Activated naive CD4-positive, alpha-beta T cell treated with anti-CD3 and anti-CD28 coated beads, Interleukin-2, amount 50 U/mL, for 24 hours (primary cell): ENCODE data around the gene UTP18.
"Not testable (repeated sequence)": the region's sequence is repeated elsewhere in the genome, so short reads cannot be mapped to it uniquely, and the experiment has no call there.

Source experiments
- H3K27ac Mint-ChIP-seq: one replicate; pipeline ENCODE4 v1.8.0; 2021; ENCODE audit warnings: mild to moderate bottlenecking, mixed read lengths
- H3K27me3 Mint-ChIP-seq: one replicate; pipeline ENCODE4 v1.8.0; 2021; ENCODE audit warnings: mixed read lengths
- H3K36me3 Mint-ChIP-seq: one replicate; pipeline ENCODE4 v1.8.0; 2021; ENCODE audit warnings: mixed read lengths
- H3K4me1 Mint-ChIP-seq: one replicate; pipeline ENCODE4 v1.8.0; 2021; ENCODE audit warnings: mixed read lengths
- H3K4me3 Mint-ChIP-seq: one replicate; pipeline ENCODE4 v1.8.0; 2021; ENCODE audit warnings: mild to moderate bottlenecking, mixed read lengths
- H3K9me3 Mint-ChIP-seq: one replicate; pipeline ENCODE4 v1.8.0; 2021; ENCODE audit warnings: mixed read lengths

Gene UTP18

GRCh38 chr17:51279183-51279582, 18.8 kb downstream of the UTP18 start:
- Mint-ChIP-seq H3K27ac (peak overlapping the region; percentile 85), H3K4me3 (no peak overlapping the region), H3K9me3 (no peaks in the 10 kb centered on the region), H3K27me3 (no peaks in the 10 kb centered on the region), H3K36me3 (peaks cover 19% of the 10 kb centered on the region), H3K4me1 (peaks cover 13% of the 10 kb centered on the region)

GRCh38 chr17:51287412-51287811, 27.1 kb downstream of the UTP18 start:
- H3K36me3 Mint-ChIP-seq: peaks cover 20% of the 10 kb centered on the region
- no peaks in the 10 kb centered on the region for H3K9me3 Mint-ChIP-seq
- no peak overlapping the region for H3K4me3 Mint-ChIP-seq
- H3K4me1 Mint-ChIP-seq: peaks cover 17% of the 10 kb centered on the region
- no peaks in the 10 kb centered on the region for H3K27me3 Mint-ChIP-seq
- peak overlapping the region; percentile 53 for H3K27ac Mint-ChIP-seq

DNA sequence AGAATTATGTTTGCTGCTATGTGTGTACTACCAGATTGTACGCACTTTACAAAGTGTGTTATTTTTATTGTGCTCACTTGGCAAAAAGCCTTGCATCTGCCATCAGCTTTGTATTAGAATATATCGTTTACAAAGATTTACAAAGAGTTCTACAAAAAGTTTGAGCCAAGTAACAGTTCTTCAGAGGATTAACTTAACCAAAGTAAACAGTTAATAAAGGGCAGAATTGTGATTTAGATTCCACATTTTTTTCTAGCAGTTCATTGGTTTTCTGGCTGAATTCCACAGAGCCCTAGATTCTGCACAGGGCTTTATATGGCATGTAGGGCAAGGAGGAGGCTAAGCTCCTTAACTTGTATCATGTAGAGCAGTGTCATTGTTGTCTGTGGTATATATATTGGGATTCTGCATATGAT, 29.4 kb downstream of the UTP18 start:
- Mint-ChIP-seq H3K4me1 (peaks cover 14% of the 10 kb centered on the region), H3K27ac (no peak overlapping the region), H3K9me3 (no peaks in the 10 kb centered on the region), H3K4me3 (no peak overlapping the region), H3K27me3 (no peaks in the 10 kb centered on the region), H3K36me3 (peaks cover 29% of the 10 kb centered on the region)

DNA sequence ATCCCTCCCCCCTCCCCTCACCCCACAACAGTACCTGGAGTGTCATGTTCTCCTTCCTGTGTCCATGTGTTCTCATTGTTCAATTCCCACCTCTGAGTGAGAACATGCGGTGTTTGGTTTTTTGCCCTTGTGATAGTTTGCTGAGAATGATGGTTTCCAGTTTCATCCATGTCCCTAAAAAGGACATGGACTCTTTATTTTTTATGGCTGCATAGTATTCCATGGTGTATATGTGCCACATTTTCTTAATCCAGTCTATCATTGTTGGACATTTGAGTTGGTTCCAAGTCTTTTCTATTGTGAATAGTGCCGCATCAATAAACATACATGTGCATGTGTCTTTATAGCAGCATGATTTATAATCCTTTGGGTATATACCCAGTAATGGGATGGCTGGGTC, 34.0 kb downstream of the UTP18 start:
- not testable (repeated sequence) for H3K9me3 Mint-ChIP-seq

GRCh38 chr17:51298508-51299371, 38.4 kb downstream of the UTP18 start:
- Mint-ChIP-seq H3K27ac (no peak overlapping the region), H3K4me1 (peaks cover 5% of the 10 kb centered on the region), H3K9me3 (no peaks in the 10 kb centered on the region), H3K27me3 (no peaks in the 10 kb centered on the region), H3K4me3 (no peak overlapping the region), H3K36me3 (peaks cover 8% of the 10 kb centered on the region)

More for the DNA sequence above, 34.0 kb downstream of the UTP18 start:
- not testable (repeated sequence) for H3K27me3 Mint-ChIP-seq, H3K4me3 Mint-ChIP-seq, H3K4me1 Mint-ChIP-seq, H3K27ac Mint-ChIP-seq
- peaks cover 20% of the 10 kb centered on the region for H3K36me3 Mint-ChIP-seq

DNA sequence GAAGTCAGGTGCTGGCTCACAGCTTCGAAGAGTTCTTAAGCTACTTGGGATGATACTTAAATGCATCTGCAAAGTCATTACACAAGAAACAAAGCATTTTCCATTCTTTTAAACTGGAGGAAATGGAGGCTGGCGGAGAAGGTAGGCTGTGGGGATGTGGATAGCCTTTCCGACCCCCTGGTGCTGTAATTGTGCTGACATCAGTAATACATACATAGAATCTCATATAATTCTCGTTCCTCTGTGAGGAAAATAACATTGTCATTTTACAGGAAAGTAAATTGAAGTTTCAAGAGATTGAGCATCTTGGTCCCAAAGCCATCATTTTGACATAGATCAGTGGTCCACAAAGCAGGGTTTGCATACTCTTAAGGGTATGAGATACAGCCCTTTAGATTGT, 39.5 kb downstream of the UTP18 start:
- H3K4me3 Mint-ChIP-seq: no peak overlapping the region
- H3K27ac Mint-ChIP-seq: no peak overlapping the region
- no peaks in the 10 kb centered on the region for H3K9me3 Mint-ChIP-seq
- no peaks in the 10 kb centered on the region for H3K27me3 Mint-ChIP-seq
- H3K36me3 Mint-ChIP-seq: peaks cover 1% of the 10 kb centered on the region
- peaks cover 5% of the 10 kb centered on the region for H3K4me1 Mint-ChIP-seq

DNA sequence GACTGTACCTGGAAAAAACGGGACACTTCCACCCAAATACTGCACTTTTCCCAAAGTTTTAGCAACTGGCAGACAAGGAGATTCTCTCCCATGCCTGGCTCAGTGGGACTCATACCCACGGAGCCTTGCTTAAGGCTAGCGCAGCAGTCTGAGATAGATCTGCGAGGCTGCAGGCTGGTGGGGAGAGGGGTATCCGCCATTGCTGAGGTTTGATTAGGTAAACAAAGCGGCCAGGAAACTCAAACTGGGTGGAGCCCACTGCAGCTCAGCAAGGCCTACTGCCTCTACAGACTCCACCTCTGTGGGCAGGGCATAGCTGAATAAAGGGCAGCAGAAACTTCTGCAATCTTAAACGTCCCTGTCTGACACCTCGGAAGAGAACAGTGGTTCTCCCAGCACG, 44.8 kb downstream of the UTP18 start:
- Mint-ChIP-seq H3K4me1 (no peaks in the 10 kb centered on the region), H3K27me3 (peaks cover 3% of the 10 kb centered on the region), H3K36me3 (peaks cover 3% of the 10 kb centered on the region), H3K4me3 (no peak overlapping the region), H3K27ac (no peak overlapping the region), H3K9me3 (peaks cover 11% of the 10 kb centered on the region)

DNA sequence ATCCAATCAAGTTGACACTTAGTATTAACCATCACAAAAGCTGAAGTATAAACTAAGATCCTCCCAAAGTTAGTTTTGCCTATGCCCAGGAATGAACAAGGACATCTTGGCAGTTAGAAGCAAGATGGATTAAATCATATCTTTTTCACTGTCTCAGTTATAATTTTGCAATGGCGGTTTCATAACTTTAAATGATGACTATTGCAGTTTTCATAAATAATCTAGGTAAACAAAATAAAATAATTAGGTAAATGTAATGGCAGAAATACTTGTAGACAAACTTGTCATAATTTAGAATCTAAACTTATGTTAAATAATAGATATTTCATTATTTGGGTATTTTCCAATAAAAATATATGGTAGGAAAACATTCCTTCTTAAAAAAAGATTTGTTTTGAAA, 51.7 kb downstream of the UTP18 start:
- peaks cover 11% of the 10 kb centered on the region for H3K9me3 Mint-ChIP-seq
- not testable (repeated sequence) for H3K27me3 Mint-ChIP-seq, H3K4me1 Mint-ChIP-seq, H3K27ac Mint-ChIP-seq, H3K4me3 Mint-ChIP-seq, H3K36me3 Mint-ChIP-seq

- Mint-ChIP-seq H3K27ac (no peak overlapping the region), H3K9me3 (no peaks in the 10 kb centered on the region), H3K27me3 (peaks cover 1% of the 10 kb centered on the region), H3K36me3 (no peaks in the 10 kb centered on the region), H3K4me3 (no peak overlapping the region), H3K4me1 (no peaks in the 10 kb centered on the region)
Observed at GRCh38 chr17:51319186-51319585, 58.8 kb downstream of the UTP18 start.

DNA sequence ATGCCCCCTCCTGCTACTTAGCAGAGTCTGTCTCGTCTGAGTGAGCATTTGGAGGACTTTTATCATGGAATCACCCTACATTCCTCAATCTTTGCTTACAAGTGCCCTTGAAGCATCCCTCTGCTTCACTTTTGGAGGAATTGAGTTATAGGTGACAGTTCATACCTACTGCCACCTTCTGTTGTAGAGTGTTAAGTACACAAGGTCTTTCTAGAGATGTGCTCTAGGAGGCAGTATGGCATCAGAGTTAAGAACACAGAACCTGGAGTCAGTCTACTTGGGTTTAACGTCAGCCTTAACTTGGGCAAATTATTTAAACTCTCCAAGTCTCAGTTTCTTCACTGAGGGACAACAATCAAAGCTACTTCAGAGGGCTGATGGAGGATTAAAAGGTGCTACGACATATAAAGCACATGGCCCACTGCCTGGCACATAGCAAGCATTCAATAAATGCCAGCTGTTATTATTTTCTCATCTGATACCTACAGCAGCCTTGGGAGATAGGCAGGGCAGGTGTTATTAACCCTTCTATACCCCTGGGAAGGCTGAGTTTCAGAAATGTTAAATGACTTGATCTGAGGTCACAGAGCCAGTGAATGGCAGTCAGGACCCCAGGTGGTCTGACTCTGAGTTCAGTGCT, 62.2 kb downstream of the UTP18 start:
- no peaks in the 10 kb centered on the region for H3K4me1 Mint-ChIP-seq
- H3K36me3 Mint-ChIP-seq: peaks cover 1% of the 10 kb centered on the region
- H3K4me3 Mint-ChIP-seq: no peak overlapping the region
- peaks cover 3% of the 10 kb centered on the region for H3K27me3 Mint-ChIP-seq
- H3K9me3 Mint-ChIP-seq: no peaks in the 10 kb centered on the region
- no peak overlapping the region for H3K27ac Mint-ChIP-seq

DNA sequence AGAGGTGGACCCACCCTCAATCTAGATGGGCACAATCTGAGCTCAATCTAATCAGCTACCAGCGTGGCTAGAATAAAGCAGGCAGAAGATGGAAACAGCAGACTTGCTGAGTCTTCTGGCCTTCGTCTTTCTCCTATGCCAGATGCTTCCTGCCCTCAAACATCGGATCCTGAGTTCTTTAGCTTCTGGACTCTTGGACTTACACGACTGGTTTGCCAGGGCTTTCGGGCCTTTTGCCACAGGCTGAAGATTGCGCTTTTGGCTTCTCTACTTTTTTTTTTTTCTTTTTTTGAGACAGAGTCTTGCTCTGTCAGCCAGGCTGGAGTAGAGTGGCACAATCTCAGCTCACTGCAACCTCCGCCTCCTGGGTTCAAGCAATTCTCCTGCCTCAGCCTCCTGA, 65.1 kb downstream of the UTP18 start:
- peaks cover 4% of the 10 kb centered on the region for H3K27me3 Mint-ChIP-seq
- no peak overlapping the region for H3K4me3 Mint-ChIP-seq
- H3K9me3 Mint-ChIP-seq: no peaks in the 10 kb centered on the region
- peaks cover 3% of the 10 kb centered on the region for H3K36me3 Mint-ChIP-seq
- no peaks in the 10 kb centered on the region for H3K4me1 Mint-ChIP-seq
- no peak overlapping the region for H3K27ac Mint-ChIP-seq

DNA sequence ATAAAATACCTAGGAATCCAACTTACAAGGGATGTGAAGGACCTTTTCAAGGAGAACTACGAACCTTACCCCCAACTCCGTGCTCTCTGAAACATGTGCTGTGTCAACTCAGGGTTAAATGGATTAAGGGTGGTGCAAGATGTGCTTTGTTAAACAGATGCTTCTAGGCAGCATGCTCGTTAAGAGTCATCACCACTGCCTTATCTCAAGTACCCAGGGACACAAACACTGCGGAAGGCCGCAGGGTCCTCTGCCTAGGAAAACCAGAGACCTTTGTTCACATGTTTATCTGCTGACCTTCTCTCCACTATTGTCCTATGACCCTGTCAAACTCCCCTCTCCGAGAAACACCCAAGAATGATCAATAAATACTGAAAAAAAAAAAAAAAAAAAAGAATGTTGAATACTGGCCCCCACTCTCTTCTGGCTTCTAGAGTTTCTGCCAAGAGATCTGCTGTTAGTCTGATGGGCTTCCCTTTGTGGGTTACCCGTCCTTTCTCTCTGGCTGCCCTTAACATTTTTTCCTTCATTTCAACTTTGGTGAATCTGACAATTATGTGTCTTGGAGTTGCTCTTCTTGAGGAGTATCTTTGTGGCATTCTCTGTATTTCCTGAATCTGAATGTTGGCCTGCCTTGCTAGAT, 70.6 kb downstream of the UTP18 start:
- not testable (repeated sequence) for H3K36me3 Mint-ChIP-seq, H3K27me3 Mint-ChIP-seq, H3K9me3 Mint-ChIP-seq, H3K27ac Mint-ChIP-seq, H3K4me1 Mint-ChIP-seq, H3K4me3 Mint-ChIP-seq

DNA sequence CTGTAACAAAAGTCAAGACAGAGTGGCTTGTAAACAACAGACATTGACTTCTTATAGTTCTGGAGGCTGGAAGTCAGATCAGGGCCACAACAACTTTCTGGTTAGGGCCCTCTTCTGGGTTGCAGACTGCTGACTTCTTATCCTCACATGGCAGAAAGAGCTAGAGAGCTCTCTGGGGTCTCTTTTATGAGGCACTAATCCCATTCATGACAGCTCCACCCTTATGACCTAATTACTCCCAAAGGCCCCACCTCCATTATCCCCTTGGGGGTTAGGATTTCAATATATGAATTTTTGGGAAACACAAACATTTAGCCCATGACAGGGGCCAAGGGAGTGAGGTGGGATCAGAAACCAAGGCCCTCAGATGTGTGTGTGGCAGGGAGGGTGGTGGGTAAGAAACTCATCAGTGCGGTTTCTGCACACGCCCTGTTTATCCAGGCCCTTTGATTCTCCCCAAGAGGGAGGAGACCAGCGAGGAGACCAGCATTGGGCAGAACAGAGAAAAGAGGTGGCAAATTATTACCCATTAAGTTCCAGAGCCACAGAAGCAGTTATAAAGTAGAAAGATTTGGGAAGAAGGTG, 74.8 kb downstream of the UTP18 start:
- Mint-ChIP-seq H3K9me3 (no peaks in the 10 kb centered on the region), H3K36me3 (no peaks in the 10 kb centered on the region), H3K27ac (no peak overlapping the region), H3K27me3 (no peaks in the 10 kb centered on the region), H3K4me3 (no peak overlapping the region), H3K4me1 (no peaks in the 10 kb centered on the region)

- Mint-ChIP-seq H3K27me3 (no peaks in the 10 kb centered on the region), H3K4me1 (no peaks in the 10 kb centered on the region), H3K9me3 (no peaks in the 10 kb centered on the region), H3K36me3 (no peaks in the 10 kb centered on the region), H3K27ac (no peak overlapping the region), H3K4me3 (no peak overlapping the region)
Observed at GRCh38 chr17:51335883-51336822, 75.8 kb downstream of the UTP18 start.

DNA sequence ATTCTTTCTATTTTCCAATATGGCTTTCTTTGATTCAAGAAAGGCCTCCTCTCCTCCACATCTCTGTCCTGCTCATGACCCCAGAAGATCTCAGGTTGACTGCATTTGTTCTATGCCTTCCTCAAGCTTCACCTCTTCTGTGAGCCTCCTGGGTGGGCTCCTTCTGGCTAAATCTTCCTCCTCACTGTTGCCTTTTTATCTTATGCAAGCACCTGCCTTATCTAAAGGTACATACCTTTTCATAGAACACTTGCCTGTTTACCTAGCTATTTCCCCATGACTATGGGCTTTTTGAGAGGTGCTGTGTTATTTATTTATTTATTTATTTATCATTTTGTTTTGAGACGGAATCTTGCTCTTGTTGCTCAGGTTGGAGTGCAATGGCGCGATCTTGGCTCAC, 81.1 kb downstream of the UTP18 start:
- H3K36me3 Mint-ChIP-seq: no peaks in the 10 kb centered on the region

More for the DNA sequence above, 81.1 kb downstream of the UTP18 start:
- Mint-ChIP-seq H3K4me1 (no peaks in the 10 kb centered on the region), H3K4me3 (no peak overlapping the region), H3K27ac (no peak overlapping the region), H3K9me3 (no peaks in the 10 kb centered on the region), H3K27me3 (no peaks in the 10 kb centered on the region)
